Loucy (cell line): ENCODE results near the gene DNAJA3.

Source experiments
- H2AFZ ChIP-seq: fragments of 200-600 bp; sonication (generic); 2 replicates; pipeline ENCODE4 v1.6.0; 2016; ENCODE audit warnings: antibody characterized with exemption, mild to moderate bottlenecking, low read length, moderate library complexity
- H3F3A ChIP-seq: fragments of 200-600 bp; 2 replicates; pipeline ENCODE4 v1.6.0; 2016; ENCODE audit warnings: antibody characterized with exemption, low read depth, mild to moderate bottlenecking
- H3K27me3 ChIP-seq: fragments of 200-600 bp; sonication (generic); 2 replicates; pipeline ENCODE4 v1.6.1; 2014; ENCODE audit warnings: low read length, mild to moderate bottlenecking; ENCODE audit not compliant: insufficient read depth, poor library complexity, severe bottlenecking
- H3K36me3 ChIP-seq: fragments of 200-600 bp; sonication (generic); 2 replicates; pipeline ENCODE4 v1.6.1; 2016; ENCODE audit warnings: low read length; ENCODE audit not compliant: insufficient read depth
- H3K4me1 ChIP-seq: fragments of 200-600 bp; sonication (generic); 2 replicates; pipeline ENCODE4 v1.5.1; 2014; ENCODE audit warnings: low read length, mild to moderate bottlenecking; ENCODE audit not compliant: insufficient read depth, poor library complexity, severe bottlenecking
- H3K4me2 ChIP-seq: fragments of 200-600 bp; sonication (generic); 2 replicates; pipeline ENCODE4 v1.6.0; 2014; ENCODE audit warnings: antibody characterized with exemption, low read length, low read depth, mild to moderate bottlenecking; ENCODE audit not compliant: poor library complexity, severe bottlenecking
- H3K4me3 ChIP-seq: fragments of 200-600 bp; sonication (generic); 2 replicates; pipeline ENCODE4 v1.5.1; 2014; ENCODE audit warnings: low read length, mild to moderate bottlenecking, mixed read lengths; ENCODE audit not compliant: poor library complexity, severe bottlenecking
- H3K79me2 ChIP-seq: fragments of 200-600 bp; sonication (generic); 2 replicates; pipeline ENCODE4 v1.6.1; 2014; ENCODE audit warnings: low read length; ENCODE audit not compliant: insufficient read depth
- H3K9ac ChIP-seq: fragments of 200-600 bp; sonication (generic); 2 replicates; pipeline ENCODE4 v1.6.0; 2014; ENCODE audit warnings: mild to moderate bottlenecking, low read depth, low read length, moderate library complexity; ENCODE audit not compliant: poor library complexity, severe bottlenecking
- H3K9me2 ChIP-seq: fragments of 200-600 bp; sonication (generic); replicated peaks from 2 replicates; pipeline ENCODE4 v1.6.1; 2016; ENCODE audit warnings: low read depth, low read length, mixed read lengths
- H3K9me3 ChIP-seq: fragments of 200-600 bp; sonication (generic); 2 replicates; pipeline ENCODE4 v1.6.1; 2014; ENCODE audit warnings: mild to moderate bottlenecking, antibody characterized with exemption, low read length, low read depth; ENCODE audit not compliant: insufficient read depth
- H4K20me1 ChIP-seq: fragments of 200-600 bp; sonication (generic); 2 replicates; pipeline ENCODE4 v1.6.0; 2014; ENCODE audit warnings: antibody characterized with exemption, low read length, mild to moderate bottlenecking; ENCODE audit not compliant: insufficient read depth, poor library complexity, severe bottlenecking
- CTCF ChIP-seq: fragments of 200-600 bp; sonication (generic); conservative IDR thresholded peaks from 2 replicates; pipeline ENCODE4 v1.5.1; 2014; ENCODE audit warnings: mild to moderate bottlenecking, antibody characterized with exemption, low read length
- EZH2phosphoT487 ChIP-seq: fragments of 200-600 bp; IDR thresholded peaks from 2 replicates; pipeline ENCODE4 v1.6.1; 2018; ENCODE audit warnings: antibody characterized with exemption, mild to moderate bottlenecking, moderate library complexity, borderline replicate concordance

Gene DNAJA3

DNA sequence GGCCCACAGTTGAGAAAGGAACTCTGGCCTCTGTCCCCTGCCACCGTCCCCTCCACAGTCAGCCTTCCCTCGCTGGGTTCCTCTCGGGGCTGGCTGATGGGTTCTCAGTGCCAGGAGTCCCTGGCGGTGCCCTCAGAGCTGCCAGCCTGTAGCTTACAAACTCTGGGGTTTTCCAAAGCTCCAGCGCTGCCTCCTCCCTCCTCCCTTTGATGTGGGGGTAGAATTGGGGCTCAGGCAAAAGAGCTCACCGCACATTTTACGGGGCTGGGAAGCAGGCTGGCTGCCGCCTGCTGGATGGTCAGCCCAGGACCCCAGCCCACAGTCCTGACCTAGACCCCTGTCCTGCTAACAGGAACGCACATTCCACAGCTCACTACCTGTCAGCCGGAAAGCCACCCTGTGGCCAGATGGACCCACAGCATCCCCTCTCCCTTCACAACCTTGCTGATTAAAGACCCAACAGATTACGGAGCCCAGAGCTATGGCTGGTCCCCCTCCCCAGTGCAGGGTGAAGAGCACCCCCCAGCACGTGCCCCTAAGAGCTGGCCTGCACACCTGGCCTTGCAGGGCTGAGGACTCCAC, 48.0 kb upstream of the DNAJA3 start:
- no peak overlapping the region for H3K4me3 ChIP-seq
- H3K9ac ChIP-seq: no peak overlapping the region
- no peak overlapping the region for H2AFZ ChIP-seq
- no peaks in the 10 kb centered on the region for H3K27me3 ChIP-seq
- TF ChIP-seq CTCF (no peak), EZH2phosphoT487 (no peak)
- H3F3A ChIP-seq: no peaks in the 10 kb centered on the region
- no peak overlapping the region for H3K4me2 ChIP-seq
- no peaks in the 10 kb centered on the region for H3K4me1 ChIP-seq
- H3K36me3 ChIP-seq: no peaks in the 10 kb centered on the region
- H4K20me1 ChIP-seq: no peaks in the 10 kb centered on the region
- H3K79me2 ChIP-seq: no peaks in the 10 kb centered on the region
- no peaks in the 10 kb centered on the region for H3K9me2 ChIP-seq
- H3K9me3 ChIP-seq: no peaks in the 10 kb centered on the region

- Histone ChIP-seq H3K9me3 (no peaks in the 10 kb centered on the region), H3K4me2 (no peak overlapping the region), H3K79me2 (no peaks in the 10 kb centered on the region), H3K9me2 (no peaks in the 10 kb centered on the region), H3K9ac (no peak overlapping the region), H2AFZ (no peak overlapping the region), H3K27me3 (no peaks in the 10 kb centered on the region), H3F3A (no peaks in the 10 kb centered on the region), H3K36me3 (no peaks in the 10 kb centered on the region), H3K4me3 (no peak overlapping the region), H4K20me1 (no peaks in the 10 kb centered on the region), H3K4me1 (no peaks in the 10 kb centered on the region)
- no peak for TF ChIP-seq EZH2phosphoT487
- no peak for TF ChIP-seq CTCF
Observed at GRCh38 chr16:4378161-4378666, 47.5 kb upstream of the DNAJA3 start.

DNA sequence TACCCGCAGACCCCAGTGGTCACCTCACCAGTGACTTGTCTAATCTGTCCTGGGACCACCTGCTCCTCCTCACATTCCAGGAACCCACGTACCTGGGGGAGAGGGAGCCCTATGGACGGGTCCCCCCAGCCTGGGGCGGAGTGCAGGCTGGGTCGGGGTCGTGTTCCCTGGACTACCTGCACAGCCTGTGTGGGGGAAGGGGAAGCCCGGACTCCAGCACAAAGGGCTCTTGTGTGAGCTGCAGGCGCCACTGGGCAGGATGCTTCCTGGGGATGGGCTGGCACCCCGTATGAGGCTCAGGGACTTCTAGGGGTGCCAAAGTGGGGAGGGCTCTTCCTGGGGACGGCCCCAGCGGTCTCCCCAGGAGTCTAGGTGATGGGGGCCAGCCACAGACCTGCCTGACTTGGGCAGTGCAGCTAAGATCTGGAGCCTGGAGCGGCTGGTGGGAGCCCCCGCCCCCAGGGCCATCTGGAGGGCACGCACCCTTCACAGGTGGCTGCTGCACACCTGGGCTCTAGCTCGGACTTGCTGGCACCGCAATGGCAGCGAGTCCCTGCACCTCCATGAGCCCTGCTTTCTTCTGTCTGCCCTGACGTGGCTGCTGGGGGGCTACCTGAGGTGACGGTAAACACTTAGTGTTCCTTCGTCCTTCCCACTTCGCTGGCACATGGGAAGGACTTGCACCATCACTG, 46.5 kb upstream of the DNAJA3 start:
- Histone ChIP-seq H3F3A (no peaks in the 10 kb centered on the region), H3K4me1 (no peaks in the 10 kb centered on the region), H2AFZ (no peak overlapping the region), H4K20me1 (no peaks in the 10 kb centered on the region), H3K36me3 (no peaks in the 10 kb centered on the region), H3K4me2 (no peak overlapping the region), H3K79me2 (no peaks in the 10 kb centered on the region), H3K4me3 (no peak overlapping the region), H3K9ac (no peak overlapping the region), H3K27me3 (no peaks in the 10 kb centered on the region), H3K9me2 (no peaks in the 10 kb centered on the region), H3K9me3 (no peaks in the 10 kb centered on the region)
- no peak for TF ChIP-seq EZH2phosphoT487
- no peak for TF ChIP-seq CTCF
